Stimulated activated CD4-positive, alpha-beta T cell treated with anti-CD3 and anti-CD28 coated beads, Interleukin-2, amount 100 ng/mL, for 48 hours (primary cell): ENCODE measurements around the gene MTX3.

ENCODE experiments used
- DNase-seq, 2 donors: peaks; one replicate each; pipeline ENCODE4 v3.0.0-alpha.2; 2020

The MTX3 gene

DNA sequence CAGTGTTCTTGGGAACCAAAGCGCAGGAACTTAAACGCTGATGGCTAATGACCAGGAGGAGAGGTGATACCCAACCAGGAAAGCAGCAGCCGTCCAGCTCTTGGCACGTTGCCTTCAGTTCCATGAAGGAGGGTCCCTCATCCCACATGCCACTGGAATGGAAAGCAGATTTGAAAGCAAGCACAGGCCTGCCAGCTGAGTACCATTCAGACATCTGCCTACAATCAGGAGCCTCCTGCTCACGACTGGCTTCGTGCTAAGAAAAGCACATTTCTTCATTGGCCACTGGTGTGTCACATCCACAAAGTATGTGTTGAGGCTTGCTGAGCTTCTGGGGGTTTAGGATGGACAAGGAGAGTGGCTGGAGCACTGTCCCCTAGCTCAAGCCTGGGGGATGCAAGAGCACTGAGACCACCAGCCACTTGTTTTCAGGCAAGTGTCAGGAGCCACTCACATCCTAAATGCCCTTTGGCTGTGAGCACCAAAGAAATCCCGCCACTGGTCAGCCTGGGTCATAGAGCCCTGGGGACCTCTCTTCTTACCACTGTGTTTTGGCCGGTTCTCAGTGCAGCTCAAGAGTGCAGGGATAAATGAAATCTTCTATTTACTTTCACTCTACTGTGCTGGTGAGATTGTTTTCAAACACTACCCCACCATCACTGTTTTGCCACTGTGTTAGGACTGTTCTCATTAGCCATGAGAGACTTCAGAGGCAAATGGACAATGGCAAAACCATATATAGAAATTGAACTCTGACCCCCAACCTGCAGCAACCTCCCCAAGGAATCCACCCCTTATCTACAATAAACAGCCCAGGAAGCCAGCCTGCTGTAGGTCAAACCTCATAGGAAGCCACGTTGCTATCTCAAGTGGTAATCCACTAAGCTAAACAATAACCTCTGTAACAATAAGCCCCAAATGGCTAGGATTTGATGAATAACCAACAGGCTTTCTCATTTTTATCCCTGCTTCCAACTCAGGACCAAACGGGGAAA, 58.3 kb downstream of the MTX3 start:
- DNase-seq, result no peak

DNA sequence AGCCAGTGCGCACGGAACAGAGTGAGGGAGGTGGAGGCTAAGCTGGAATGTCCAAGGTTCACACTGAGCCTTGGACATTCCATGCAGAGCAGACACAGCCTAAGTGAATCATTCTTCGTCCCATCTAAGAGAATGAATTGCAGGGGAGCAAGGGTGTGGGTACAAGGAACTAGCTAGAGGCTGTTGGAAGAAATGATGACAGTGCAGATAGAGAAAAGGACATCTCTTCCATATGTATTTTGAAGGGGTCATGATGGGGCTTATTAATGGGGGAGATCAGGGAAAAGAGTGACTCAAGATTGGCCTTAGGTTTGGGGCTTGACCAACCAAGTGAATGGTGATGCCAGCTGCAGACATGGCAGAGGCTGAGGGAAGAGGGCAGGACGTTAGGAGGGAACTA, 59.2 kb downstream of the MTX3 start:
- DNase-seq, result no peak

- DNase-seq, result no peak
Measured at GRCh38 chr5:79931409-79931808, 59.7 kb downstream of the MTX3 start.

GRCh38 chr5:79929095-79929494, 62.0 kb downstream of the MTX3 start:
- no peak for DNase-seq
